HepG2 (cell line): ENCODE measurements around the gene EI24. TPM values are rescaled to one million over a fixed set of nuclear protein-coding genes. Genes with fewer than 3 reads are reported as not detected.

Experiments
- ARNT ChIP-seq: fragments of 450-650 bp; IDR thresholded peaks from 2 replicates; pipeline ENCODE4 v1.6.1; 2017
- EP300 ChIP-seq, 3 experiments: sonication (generic) in 1 of 3; formaldehyde crosslinking in 1 of 3; IDR thresholded peaks; 2 replicates each; pipeline versions ENCODE4 v1.5.1 to v1.6.1; 2011 to 2020; ENCODE audit warnings: low read depth in 2 of 3, low read length in 2 of 3, borderline replicate concordance in 1 of 3, improper control_type of control experiment in 1 of 3, mild to moderate bottlenecking in 1 of 3, missing genetic modification reagents in 1 of 3, moderate library complexity in 1 of 3
- LCORL ChIP-seq, 2 experiments: fragments of 450-650 bp in 1 of 2; sonication (generic) in 1 of 2; formaldehyde crosslinking in 1 of 2; IDR thresholded peaks; 2 replicates each; pipeline versions ENCODE4 v1.5.0 to v1.6.1; 2017 to 2020; ENCODE audit warnings: antibody characterized with exemption in 1 of 2, missing genetic modification reagents in 1 of 2
- MATR3 ChIP-seq: sonication (generic); formaldehyde crosslinking; IDR thresholded peaks from 2 replicates; pipeline ENCODE4 v1.4.0; 2020; ENCODE audit warnings: missing genetic modification reagents
- MZF1 ChIP-seq: sonication (generic); formaldehyde crosslinking; IDR thresholded peaks from 2 replicates; pipeline ENCODE4 v1.8.1; 2023; ENCODE audit warnings: mild to moderate bottlenecking, missing genetic modification reagents, borderline replicate concordance
- POLR2G ChIP-seq: fragments of 200-400 bp; formaldehyde crosslinking; IDR thresholded peaks from 2 replicates; pipeline ENCODE4 v1.6.1; 2018; ENCODE audit warnings: mild to moderate bottlenecking, low read depth, low read length, moderate library complexity
- PPARG ChIP-seq: conservative IDR thresholded peaks from 2 replicates; pipeline ENCODE4 v1.6.1; 2016; ENCODE audit warnings: missing biosample characterization, missing genetic modification reagents
- SIX4 ChIP-seq: sonication (generic); formaldehyde crosslinking; IDR thresholded peaks from 2 replicates; pipeline ENCODE4 v1.4.0; 2020; ENCODE audit warnings: missing genetic modification reagents
- TAF1 ChIP-seq: sonication (generic); formaldehyde crosslinking; IDR thresholded peaks from 2 replicates; pipeline ENCODE4 v1.4.0; 2020; ENCODE audit warnings: missing genetic modification reagents
- XRCC5 ChIP-seq: fragments of 200-400 bp; formaldehyde crosslinking; optimal IDR thresholded peaks from 2 replicates; pipeline ENCODE3; 2017; ENCODE audit warnings: mild to moderate bottlenecking, low read length
- ZBTB7A ChIP-seq: sonication (generic); formaldehyde crosslinking; IDR thresholded peaks from 2 replicates; pipeline ENCODE4 v1.8.0; 2022; ENCODE audit warnings: mild to moderate bottlenecking, missing genetic modification reagents
- ZFP41 ChIP-seq: sonication (generic); formaldehyde crosslinking; IDR thresholded peaks from 2 replicates; pipeline ENCODE4 v1.4.0; 2020; ENCODE audit warnings: mild to moderate bottlenecking, missing genetic modification reagents, borderline replicate concordance
- ZIK1 ChIP-seq: sonication (generic); formaldehyde crosslinking; IDR thresholded peaks from 2 replicates; pipeline ENCODE4 v1.5.0; 2020; ENCODE audit warnings: mild to moderate bottlenecking, low read depth, missing genetic modification reagents, borderline replicate concordance
- ZNF460 ChIP-seq: sonication (generic); formaldehyde crosslinking; IDR thresholded peaks from 2 replicates; pipeline ENCODE4 v1.5.1; 2020; ENCODE audit warnings: missing genetic modification reagents, mild to moderate bottlenecking, borderline replicate concordance
- ZNF557 ChIP-seq: sonication (generic); formaldehyde crosslinking; IDR thresholded peaks from 2 replicates; pipeline ENCODE4 v1.4.0; 2020; ENCODE audit warnings: missing genetic modification reagents
- ZNF839 ChIP-seq: sonication (generic); formaldehyde crosslinking; IDR thresholded peaks from 2 replicates; pipeline ENCODE4 v1.4.0; 2020; ENCODE audit warnings: missing genetic modification reagents, mild to moderate bottlenecking, borderline replicate concordance
- ZNF891 ChIP-seq: sonication (generic); formaldehyde crosslinking; IDR thresholded peaks from 2 replicates; pipeline ENCODE4 v1.5.0; 2020; ENCODE audit warnings: mild to moderate bottlenecking, missing genetic modification reagents
- ZSCAN22 ChIP-seq: sonication (generic); formaldehyde crosslinking; IDR thresholded peaks from 2 replicates; pipeline ENCODE4 v1.4.0; 2020; ENCODE audit warnings: mild to moderate bottlenecking, missing genetic modification reagents
- polyA plus RNA-seq, 8 experiments: library from polyadenylated mRNA; depleted of rRNA in 3 of 8; stranded (reverse) in 7 of 8; unstranded in 1 of 8; fragments of >200 nt; fragmentation: Illumina TruSeq in 4 of 8; extraction: Trizol in 4 of 8; gene quantifications; 2 replicates each; pipeline versions ENCODE4 v1.2.1 to v1.2.3, GENCODE V29; 2011 to 2016; ENCODE audit warnings: low read depth in 4 of 8, missing spikeins in 1 of 8, mixed read lengths in 1 of 8; ENCODE audit not compliant: insufficient read depth in 1 of 8
- total RNA-seq, 5 experiments: library from RNA; depleted of rRNA; stranded (reverse); fragments of >200 nt; fragmentation: Illumina TruSeq; extraction: Trizol; gene quantifications; 2 replicates each; pipeline ENCODE4 v1.2.3, GENCODE V29; 2016; ENCODE audit warnings: low read depth in 1 of 5
- TF ChIP-seq, protein P1 (sequence below): IDR thresholded peaks from 2 replicates; pipeline ENCODE4 v1.6.1; 2016; ENCODE audit warnings: low read depth, control low read depth
- TF ChIP-seq, protein P2 (sequence below): sonication (generic); formaldehyde crosslinking; IDR thresholded peaks from 2 replicates; pipeline ENCODE4 v1.4.0; 2020; ENCODE audit warnings: missing genetic modification reagents, borderline replicate concordance
- TF ChIP-seq, protein P3 (sequence below): sonication (generic); formaldehyde crosslinking; IDR thresholded peaks from 2 replicates; pipeline ENCODE4 v1.5.0; 2020; ENCODE audit warnings: mild to moderate bottlenecking, missing genetic modification reagents

The EI24 gene
- total and polyA plus RNA-seq, 2 of the 13 experiments (the other 11 are each of a cell fraction or from before 2014, with no cell fraction given) = 84.7 to 126 TPM

DNA sequence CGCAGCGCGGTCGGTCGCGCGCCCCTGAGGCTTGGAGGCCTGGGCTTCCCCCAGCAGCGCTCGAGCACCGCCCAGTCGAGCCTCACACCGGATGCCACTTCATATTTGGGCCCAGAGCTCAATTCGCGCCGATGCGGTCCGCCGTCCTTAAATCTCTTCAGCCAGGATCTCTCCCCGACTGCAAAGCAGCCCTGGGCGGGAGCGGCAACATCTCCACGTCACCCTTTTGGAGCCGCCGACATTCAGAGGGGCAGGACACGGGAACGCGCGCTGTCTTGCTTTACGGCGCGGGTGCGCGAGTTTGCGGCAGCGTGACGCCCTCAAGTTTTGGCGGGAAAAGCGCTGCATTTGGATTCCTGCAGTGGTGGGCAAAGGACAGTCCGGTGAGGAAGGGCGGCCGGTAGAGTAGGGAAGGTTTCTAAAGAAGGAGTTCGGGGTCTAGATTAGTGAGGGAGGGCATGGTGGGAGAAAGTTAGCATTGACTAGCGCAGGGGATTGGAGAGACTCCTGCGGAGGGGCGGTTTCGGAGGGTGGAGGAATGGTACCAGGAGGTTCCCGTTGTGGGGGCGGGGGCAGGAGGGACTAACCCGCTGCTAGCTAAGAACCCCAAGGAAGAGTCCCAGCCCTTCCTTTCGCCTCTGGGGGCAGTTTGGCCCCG lies 56.5 kb downstream of the EI24 start (continued):
- no peak for TF ChIP-seq LCORL (IDR thresholded peaks at IDR 0.05)
- peak; percentile 73; the same call in 1 of the 2 replicates for TF ChIP-seq LCORL (CRISPR knock-in tag; IDR thresholded peaks at IDR 0.05)
- TF ChIP-seq, protein P1, sequence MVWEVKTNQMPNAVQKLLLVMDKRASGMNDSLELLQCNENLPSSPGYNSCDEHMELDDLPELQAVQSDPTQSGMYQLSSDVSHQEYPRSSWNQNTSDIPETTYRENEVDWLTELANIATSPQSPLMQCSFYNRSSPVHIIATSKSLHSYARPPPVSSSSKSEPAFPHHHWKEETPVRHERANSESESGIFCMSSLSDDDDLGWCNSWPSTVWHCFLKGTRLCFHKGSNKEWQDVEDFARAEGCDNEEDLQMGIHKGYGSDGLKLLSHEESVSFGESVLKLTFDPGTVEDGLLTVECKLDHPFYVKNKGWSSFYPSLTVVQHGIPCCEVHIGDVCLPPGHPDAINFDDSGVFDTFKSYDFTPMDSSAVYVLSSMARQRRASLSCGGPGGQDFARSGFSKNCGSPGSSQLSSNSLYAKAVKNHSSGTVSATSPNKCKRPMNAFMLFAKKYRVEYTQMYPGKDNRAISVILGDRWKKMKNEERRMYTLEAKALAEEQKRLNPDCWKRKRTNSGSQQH (CRISPR knock-in tag) = peak; percentile 85; the same call in 1 of the 2 replicates
- TF ChIP-seq PPARG = no peak
- no peak; the same call in 1 of the 2 replicates for TF ChIP-seq MZF1 (CRISPR knock-in tag)
- TF ChIP-seq MATR3 (CRISPR knock-in tag) = no peak
- no peak; the same call in 1 of the 2 replicates for TF ChIP-seq ZFP41
- TF ChIP-seq EP300 (IDR thresholded peaks at IDR 0.05; ENCODE audit: low read depth in 2 of 2, low read length in 2 of 2) = peak in 1 of 2 experiments; percentile 45; a peak in 1 of 4 replicates
- TF ChIP-seq EP300 (CRISPR knock-in tag; IDR thresholded peaks at IDR 0.05; ENCODE audit: borderline replicate concordance) = 0 out of 2 replicates have a peak, but pooled peaks have one; percentile 11
- 0 out of 2 replicates have a peak, but pooled peaks have one; percentile 10 for TF ChIP-seq SIX4 (CRISPR knock-in tag)
- TF ChIP-seq ZNF891 (CRISPR knock-in tag) = peak; percentile 89
- no peak; the same call in 1 of the 2 replicates for TF ChIP-seq ZNF460 (CRISPR knock-in tag)
- peak; percentile 43; the same call in 1 of the 2 replicates for TF ChIP-seq ZNF839 (CRISPR knock-in tag)
- peak; percentile 92 for TF ChIP-seq POLR2G
- TF ChIP-seq, protein P2, sequence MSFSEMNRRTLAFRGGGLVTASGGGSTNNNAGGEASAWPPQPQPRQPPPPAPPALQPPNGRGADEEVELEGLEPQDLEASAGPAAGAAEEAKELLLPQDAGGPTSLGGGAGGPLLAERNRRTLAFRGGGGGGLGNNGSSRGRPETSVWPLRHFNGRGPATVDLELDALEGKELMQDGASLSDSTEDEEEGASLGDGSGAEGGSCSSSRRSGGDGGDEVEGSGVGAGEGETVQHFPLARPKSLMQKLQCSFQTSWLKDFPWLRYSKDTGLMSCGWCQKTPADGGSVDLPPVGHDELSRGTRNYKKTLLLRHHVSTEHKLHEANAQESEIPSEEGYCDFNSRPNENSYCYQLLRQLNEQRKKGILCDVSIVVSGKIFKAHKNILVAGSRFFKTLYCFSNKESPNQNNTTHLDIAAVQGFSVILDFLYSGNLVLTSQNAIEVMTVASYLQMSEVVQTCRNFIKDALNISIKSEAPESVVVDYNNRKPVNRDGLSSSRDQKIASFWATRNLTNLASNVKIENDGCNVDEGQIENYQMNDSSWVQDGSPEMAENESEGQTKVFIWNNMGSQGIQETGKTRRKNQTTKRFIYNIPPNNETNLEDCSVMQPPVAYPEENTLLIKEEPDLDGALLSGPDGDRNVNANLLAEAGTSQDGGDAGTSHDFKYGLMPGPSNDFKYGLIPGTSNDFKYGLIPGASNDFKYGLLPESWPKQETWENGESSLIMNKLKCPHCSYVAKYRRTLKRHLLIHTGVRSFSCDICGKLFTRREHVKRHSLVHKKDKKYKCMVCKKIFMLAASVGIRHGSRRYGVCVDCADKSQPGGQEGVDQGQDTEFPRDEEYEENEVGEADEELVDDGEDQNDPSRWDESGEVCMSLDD (CRISPR knock-in tag) = peak; percentile 72; the same call in 1 of the 2 replicates
- peak; percentile 80 for TF ChIP-seq XRCC5
- peak; percentile 71 for TF ChIP-seq ZIK1 (CRISPR knock-in tag)
- peak; percentile 97 for TF ChIP-seq TAF1 (CRISPR knock-in tag)
- no peak for TF ChIP-seq ARNT
- TF ChIP-seq ZNF557 (CRISPR knock-in tag) = peak; percentile 60
- TF ChIP-seq, protein P3, sequence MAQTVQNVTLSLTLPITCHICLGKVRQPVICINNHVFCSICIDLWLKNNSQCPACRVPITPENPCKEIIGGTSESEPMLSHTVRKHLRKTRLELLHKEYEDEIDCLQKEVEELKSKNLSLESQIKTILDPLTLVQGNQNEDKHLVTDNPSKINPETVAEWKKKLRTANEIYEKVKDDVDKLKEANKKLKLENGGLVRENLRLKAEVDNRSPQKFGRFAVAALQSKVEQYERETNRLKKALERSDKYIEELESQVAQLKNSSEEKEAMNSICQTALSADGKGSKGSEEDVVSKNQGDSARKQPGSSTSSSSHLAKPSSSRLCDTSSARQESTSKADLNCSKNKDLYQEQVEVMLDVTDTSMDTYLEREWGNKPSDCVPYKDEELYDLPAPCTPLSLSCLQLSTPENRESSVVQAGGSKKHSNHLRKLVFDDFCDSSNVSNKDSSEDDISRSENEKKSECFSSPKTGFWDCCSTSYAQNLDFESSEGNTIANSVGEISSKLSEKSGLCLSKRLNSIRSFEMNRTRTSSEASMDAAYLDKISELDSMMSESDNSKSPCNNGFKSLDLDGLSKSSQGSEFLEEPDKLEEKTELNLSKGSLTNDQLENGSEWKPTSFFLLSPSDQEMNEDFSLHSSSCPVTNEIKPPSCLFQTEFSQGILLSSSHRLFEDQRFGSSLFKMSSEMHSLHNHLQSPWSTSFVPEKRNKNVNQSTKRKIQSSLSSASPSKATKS (CRISPR knock-in tag) = no peak
- TF ChIP-seq ZSCAN22 (CRISPR knock-in tag) = no peak
- TF ChIP-seq ZBTB7A (CRISPR knock-in tag) = no peak; the same call in 1 of the 2 replicates
